NOMO-1 (cell line): ENCODE results near the gene COBL.

Source experiments
- DNase-seq, 2 experiments: peaks; one replicate each; lab custom pipeline; 2025; ENCODE audit not compliant: unreplicated experiment in 2 of 2; lab: John Stamatoyannopoulos, UW

The COBL gene

DNA sequence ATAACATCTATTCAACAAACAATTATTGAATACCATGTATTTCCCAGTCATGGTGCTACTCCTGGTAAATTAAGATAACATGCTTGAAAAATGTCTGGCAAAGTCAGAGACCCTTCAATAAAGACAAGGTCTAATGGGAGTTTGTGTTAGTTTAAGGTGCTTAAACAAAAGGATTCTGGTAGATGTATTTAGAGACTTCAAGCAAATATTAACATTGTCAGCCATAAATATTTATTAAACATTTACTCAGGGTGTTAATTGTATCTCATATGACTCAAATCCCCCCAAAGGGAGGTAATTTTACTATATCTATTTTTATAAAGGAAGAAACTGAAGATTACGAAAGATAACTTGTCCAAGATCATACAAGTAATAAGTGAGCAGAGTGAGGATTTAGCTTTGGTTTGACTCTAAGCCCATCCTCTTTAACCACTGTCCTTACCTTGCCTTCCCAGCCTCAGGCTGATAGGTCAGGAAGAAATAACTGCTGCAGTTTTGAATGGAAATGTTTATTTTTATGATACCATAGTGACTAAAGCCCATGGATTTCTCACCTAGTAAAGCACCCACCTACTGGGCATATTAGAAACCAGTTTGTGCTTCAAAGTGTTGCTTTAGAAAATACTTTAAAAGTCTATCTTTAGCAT lies 215.4 kb downstream of the COBL start:
- DNase-seq = no peak

DNA sequence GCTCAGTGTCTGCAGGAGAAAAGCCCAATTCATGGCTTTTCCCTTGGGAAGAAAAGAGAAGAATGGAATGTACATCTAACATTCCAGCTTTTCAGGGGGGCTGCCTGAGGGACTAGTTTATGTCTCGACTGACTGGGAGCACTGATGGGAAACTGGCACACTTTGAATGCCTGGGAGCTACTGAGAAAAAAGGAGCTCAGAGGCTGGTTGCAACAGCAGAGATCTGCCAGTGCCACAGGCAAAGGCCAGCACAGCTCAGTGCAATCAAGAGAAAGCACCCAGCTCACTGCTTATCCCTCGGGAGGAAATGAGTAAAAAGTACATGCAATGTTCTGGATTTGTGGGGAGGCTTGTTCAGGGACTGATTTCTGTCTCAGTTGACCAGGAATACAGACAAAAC lies 226.2 kb downstream of the COBL start:
- DNase-seq = no peak

DNA sequence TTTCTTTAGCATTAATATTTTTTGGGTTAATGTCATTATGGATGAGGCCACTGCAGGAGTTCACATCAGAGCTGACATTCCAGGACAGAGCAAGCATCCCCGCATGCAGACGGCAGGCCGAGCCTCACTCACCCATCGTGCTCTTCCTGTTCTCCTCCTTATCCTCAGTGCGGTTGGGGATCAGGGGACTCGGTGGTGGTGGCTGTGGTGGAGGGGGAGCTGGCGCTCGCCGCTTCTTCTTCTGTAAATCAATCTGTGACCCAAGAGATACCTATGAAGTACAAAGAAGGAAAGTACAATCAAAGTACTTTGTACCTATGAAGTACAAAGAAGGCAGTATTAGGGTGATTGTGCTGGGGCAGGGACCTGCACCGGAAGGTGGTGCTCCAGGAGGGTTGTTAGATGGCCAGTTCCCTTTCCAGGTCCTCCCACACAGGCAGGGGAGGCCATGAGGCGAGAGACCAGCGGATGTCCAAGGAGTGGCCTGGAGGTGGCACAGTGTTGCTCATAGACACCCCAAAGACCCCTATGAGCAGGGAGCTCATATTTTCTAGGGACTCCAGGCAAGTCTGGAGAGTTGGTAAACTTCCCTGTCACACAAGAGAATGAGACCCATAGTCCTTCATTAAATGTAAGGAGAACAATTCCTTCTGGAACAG lies 231.4 kb downstream of the COBL start:
- no peak for DNase-seq

DNA sequence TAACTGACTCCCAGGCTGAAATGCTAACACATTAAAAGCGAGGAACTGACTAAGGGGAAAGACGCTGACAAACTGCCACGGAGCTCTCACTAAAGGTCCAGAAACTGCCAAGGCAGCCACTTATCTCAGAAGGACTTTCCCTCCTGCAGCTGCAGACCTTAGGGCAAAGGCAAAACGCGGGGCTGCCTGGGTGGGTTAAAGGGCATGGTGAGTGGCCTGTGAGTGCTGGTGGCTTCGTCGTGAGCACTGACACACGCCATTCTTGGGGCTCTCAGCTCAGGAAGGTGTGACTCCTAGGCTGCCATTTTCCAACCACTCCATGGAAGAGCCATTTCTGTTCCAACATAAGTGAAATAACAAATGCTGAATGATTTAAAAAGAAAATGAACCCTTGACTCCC lies 232.5 kb downstream of the COBL start:
- DNase-seq = no peak

DNA sequence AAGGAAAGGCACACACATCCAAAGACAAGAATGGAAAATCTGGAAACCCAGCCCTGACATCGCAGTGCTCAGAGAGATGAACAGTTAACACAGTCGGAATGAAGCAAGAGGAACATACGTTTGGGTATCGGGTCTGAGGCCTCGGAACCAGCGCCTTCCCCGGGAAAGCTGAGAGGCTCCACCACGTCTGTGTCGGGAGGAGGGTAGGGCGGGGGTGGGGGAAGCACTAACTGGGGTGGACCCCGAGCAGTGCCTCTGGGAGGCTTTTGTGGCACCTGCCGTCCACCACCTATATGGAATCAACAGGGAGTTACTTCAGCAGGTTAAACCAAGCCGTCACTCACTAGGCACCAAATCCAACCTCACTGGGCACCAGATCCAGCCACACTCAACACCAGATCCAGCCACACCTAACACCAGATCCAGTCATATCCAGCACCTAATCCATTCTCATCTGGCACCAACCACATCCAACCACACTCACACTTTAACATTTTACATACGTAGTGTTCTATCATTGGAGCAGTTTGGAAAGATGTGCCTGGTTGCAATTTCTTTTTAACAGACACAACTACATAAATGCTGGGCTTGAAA lies 233.6 kb downstream of the COBL start:
- no peak for DNase-seq

DNA sequence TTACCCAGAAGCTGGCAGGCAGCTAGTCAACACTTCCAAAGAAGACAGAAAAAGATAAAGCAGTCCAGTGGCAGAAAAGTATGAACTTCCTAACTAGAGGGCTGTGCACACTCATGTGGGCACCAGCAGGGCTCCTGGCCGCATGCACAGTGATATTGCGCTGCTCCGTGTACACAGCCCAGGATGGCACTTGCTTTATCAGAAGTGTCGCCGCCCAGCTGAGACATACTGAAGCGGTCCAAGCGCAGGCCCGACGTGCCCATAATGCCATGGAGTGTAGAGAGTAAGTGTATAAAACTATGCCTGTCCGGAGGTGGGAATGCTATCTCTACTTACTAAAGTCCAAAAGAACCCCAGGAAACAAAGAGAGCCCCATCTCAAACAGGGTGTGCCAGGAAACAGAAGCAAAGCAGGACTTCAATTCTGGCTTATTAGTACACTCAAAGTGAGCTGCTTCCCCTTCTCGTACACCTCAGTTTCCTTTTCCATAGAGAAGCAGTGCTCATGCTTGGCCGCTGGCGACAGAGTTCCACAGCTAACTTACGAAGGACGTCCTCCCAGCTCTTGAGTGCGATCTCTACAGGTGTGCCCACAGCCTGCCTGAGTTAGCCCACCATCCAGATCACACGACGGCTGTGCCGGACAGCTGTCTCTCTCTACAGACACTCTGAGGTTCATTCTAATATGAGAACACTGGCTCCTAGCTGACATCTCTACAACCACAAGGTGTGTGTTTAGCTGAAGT lies 234.3 kb downstream of the COBL start:
- DNase-seq = no peak

DNA sequence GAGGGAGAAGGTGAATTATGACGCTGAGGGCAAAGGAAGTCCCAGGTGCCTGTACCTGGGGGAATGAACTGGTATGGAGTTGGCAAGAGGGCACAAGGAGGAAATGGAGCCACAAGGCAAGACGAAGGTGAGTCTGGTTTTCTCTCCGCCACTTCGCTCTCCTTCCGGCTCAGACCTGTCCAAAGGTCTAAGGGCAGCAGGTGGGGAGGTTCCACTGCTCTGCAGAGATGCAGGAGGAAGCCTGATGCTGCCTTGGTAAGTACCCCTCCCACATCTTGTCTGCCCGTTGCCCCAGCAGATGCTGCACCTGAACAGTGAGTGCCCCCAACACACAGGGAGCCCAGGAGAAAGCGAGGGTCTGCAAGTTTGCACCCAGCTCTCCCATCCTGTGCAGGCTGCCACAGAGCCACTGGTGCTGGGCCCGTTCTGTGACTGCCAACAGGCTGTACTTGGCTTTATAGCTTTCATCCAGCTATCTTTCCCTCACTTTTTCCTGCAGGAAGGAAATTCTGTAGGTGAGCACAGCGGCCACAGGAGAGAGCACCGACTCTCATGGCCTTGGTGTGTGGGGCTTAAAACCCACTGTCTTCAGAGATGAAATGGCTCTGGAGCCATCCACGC lies 235.2 kb downstream of the COBL start:
- no peak for DNase-seq

DNA sequence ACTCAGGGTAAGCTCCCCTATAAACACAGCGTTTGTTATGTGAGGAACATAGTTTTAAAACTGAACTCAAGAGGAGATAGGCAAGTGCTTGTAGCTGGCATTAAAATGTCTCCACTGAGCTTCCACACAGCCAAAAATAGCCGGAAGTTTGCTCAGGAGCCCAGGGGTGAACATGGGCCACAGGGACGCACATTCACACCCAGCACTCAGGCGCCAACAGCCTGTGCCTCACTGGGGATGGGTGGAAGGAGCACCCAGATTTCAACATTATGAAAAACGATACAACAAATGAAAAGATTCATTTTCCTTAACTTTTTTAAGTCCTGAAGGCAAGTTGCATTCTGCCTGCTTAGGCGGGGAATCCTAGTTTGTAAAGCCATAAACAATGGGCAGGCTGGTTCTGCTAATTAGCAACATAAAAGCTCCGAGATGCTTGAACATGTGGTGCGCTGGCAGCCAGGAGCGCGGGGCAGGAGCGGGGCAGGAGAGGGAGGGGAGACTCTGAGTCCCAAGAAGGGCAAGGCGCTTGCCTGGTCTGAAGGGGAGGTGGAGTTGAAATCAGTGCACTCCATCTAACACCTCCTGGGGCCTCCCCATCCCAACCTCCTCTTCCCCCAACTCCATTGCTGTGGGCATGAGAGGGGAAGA lies 235.9 kb downstream of the COBL start:
- no peak for DNase-seq

DNA sequence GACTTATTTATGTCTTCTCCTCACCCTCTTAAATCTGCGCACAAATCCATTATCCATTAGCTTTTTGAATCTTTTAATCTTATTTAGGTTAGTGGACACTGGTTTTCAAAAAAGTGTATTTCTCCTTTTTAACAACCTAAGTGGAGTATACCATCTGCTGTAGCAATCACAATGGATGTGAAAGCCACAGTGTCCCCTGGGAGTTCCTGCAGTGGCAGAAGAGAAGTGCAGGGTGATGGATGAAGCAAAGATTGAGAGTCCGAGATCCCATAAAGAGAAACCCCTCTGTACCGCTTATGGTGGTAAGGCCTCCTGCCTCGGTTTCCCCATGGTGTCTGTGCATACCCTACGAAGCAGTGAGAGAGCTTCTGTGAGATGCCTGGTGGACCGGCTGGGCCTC lies 236.4 kb downstream of the COBL start:
- no peak for DNase-seq

DNA sequence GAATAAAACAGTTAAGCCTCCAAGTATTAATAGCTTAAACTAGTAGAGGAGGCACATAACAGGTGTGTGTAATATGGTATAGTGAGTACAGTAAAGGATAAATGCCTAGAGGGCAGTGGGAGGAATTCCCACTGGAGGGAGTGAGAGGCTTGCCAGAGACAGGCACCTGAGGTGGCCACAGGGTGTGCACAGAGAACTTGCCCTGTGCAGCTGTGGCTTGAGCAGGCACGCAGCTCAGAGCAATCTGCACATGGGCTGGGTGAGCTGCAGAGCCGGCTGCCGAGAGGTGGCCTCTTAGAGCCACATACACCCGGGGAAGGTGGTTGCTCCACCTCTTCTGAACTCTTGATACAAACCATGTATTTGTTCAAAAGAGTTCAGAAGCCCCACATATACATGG lies 237.1 kb downstream of the COBL start:
- no peak for DNase-seq

DNA sequence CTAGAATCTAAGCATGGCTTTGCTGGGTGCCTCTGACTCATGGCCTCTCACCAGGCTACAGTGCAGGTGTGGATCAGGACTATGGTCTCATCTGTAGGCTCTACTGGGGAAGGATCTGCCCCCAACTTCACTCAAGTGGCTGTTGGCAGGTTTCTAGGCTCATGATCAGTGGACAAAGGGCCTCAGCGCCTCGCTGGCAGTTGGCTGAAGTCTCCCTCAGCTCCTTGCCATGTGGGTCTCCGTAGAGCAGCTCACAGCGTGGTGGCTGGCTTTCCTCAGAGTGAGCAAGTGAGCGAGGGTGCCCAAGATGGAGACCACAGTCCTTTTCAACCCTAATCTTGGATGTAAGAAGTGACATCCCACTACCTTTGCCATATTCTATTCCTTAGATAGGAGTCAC lies 238.0 kb downstream of the COBL start:
- DNase-seq = no peak

DNA sequence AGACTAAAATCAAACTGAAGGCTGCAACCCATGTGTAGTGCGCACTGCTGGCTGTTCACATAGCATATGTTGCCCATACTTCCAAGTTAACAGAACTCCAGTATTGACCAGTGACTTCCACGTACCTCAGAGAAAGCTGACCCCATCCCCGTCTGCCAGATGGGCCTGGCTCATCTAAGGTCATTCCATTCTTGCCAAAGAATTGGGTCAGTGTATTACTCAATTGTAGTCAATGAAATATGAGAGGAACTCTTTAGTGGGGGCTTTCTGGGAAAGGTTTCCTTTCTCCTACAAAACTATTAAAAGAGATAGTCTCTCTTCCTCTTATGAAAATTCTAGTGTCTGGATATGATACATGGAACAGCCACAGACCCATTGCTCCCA lies 238.6 kb downstream of the COBL start:
- no peak for DNase-seq

DNA sequence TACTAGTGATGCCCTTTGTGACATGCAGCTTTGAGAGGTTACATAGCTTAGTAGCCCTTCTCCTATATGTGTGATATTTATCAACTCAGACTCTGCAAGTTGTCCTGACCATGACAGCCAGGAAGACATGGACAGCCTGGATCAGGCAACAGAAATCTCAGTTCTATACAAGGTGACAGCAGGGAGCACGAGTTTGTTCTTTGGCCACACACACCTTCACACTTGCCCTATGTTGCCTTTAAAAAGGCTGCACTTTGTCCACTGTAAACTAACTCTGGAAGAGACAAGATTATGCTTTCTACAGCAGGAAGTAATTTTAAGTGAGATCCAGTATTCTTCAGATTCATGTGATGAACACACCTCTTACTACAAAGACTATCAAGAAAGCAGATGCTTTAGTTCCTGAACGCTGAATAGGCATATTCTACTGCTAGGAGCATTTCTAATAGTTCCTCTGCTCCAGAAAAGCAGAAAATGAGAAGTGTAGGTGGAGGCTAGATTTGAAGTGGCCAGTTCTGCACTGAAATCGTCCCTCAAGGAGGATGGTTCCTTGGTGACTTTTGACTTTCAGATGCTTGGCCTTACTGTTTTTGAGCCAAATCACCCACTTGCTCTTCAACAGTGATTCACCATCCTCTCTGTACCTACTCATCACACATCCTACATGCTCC lies 239.2 kb downstream of the COBL start:
- no peak for DNase-seq

DNA sequence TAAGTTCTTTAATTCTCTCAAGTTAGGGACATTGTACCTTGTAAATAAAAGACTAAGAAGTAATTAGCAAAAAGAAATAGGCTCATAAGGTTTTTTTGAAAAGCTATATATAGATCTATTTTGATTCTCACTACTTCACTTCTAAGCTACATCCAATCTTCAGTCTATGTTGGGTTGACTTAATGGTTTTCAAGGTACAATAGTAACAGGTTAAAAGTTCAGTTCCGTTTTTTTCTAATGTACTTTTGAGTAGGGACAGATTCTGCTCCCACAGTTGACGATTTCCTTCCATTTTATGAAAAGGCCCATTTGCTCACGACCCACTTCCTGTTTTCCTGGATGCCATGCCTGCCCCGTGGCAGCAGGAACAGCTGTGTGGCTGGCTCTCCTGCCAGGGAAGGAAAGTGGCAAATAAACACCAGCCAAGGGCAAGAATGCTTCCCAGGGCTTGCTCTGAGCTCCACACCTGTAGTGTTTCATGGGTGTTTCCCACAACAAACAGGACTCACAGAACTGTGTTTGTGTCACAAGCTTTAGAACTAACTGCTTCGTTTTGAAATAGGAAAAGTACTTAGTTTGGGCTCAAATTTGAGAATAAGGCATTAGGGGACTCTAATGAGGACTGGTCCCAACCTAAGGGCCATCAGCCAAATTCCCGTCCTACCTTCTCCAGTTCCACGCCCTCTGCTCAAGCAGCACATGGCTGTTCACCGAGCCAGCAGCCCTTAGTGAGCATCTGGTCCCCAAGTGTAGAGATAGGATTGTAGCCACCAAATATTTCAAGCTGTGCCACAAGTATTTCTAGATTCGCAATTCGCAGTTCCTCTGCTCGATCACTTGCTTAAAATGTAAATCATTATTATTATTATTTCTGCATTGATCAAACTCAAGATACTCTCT lies 240.7 kb downstream of the COBL start:
- no peak for DNase-seq

DNA sequence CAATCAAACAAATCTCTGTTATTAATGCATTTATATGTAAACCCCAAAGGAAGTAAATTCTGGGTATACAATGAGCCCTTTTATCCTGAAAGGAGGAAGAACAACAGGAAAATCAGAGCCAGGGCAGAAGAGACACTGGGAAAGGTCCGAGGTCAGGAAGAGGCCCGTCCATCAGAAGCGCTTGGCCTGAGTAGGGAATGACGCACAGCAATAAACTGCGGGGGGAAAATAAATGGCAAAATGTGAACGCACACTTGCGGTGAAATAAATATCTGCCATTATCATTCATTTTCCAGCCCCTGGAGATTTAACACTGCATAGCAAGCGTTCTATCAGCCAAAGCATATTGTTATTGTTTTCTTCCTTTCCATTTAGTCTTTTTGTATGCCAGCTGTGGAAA lies 243.4 kb downstream of the COBL start:
- DNase-seq = no peak

DNA sequence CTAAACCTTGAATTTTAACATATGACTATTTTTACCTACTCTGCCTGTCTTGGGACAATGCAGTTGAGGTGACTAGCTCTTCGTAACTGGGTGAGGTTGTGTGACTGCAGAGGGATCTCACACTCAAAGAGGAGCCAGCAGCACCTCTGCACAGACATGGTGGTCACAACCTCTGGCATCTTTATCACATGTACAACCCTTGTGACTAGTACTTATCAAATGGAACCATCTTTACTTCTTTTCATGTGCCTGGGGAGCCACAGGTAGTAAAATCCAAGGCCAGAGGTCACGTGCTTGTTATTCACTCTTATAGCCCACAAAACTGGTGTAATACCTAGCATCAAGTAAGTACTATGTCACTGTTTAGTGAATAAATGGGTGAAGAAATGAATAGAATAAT lies 244.3 kb downstream of the COBL start:
- no peak for DNase-seq

DNA sequence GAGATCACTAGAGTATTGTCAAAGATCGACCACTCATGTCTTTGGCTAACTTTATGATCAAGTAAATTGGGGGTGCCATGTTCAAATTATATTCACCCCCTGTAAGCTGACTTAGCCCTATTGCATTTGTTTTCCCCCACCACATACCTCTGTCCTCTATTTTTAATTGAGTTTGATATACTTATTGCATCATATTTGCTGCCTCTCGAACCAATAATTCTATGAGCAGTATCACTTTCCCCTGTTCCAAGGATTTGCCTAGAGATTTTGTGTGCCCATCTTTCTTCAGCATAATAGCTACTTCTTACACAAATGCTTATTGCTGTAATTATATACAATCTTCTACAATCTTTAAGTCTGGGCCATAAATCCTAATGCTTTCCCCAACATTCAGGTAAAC lies 245.2 kb downstream of the COBL start:
- no peak for DNase-seq

DNA sequence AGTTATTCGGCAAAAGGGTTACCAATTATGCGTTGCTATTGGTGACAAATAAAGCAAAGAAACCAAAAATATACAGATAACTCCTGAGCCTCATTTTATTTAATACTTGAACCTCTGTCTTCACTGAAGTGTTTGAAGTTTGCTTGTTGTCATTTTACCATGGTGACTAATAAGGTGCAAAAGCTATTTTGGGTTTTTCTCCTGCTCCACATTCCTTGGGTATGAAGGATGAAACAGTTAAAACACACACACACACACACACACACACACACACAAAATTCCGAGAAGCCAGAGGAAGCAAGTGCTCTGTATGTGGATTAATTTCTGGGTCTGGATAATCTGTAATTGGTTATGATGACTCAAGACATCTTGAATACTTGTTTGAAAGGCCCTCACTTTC lies 246.5 kb downstream of the COBL start:
- DNase-seq = no peak

DNA sequence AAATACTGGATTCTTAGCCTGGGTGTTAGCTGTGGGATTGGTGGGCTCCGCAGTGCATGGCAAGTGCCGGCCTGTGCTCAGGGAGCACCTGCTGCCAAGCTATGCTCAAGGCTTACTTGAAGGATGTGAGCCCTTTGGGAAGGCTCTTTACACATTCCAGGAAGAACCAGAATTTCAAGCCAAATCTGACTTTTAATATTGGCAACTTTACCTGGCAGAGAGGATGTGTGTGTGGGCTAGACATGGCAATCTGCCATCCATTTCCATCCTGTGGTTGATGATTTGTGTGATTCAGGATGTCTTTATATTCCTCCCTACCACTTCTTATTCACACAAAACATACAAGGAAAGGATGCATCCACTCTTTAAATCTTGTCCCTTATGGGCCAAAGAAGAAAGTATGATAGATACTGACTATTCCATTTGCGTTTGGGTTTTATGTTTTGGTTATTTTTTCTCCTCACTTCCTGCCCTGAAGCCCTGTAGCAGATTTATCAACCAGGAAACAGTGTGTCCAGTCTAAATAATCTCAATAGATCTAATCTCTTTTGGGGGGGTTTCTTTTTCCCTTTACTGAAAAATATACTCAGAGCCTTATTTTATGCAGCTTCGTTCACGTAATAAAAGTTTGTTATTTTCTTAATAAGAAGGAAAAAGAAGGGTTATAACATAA lies 247.1 kb downstream of the COBL start:
- DNase-seq = no peak
